Coronary artery (tissue), 2 donors: ENCODE data around the gene TMCO4.

Source experiments
- DNase-seq: peaks from one replicate; pipeline ENCODE4 v3.0.0-alpha.2; 2017; ENCODE audit warnings: low spot score
- H3K27ac ChIP-seq, 2 donors: fragments of 200-600 bp; sonication (generic); one replicate each; pipeline ENCODE4 v1.5.1; 2016 to 2019
- H3K4me3 ChIP-seq: fragments of 200-600 bp; sonication (generic); 2 replicates; pipeline ENCODE4 v1.5.1; 2016; ENCODE audit warnings: mild to moderate bottlenecking, moderate library complexity
- CTCF ChIP-seq: fragments of 200-600 bp; sonication (generic); IDR thresholded peaks from one replicate; pipeline ENCODE4 v1.5.1; 2019; ENCODE audit warnings: antibody characterized with exemption

Gene TMCO4

DNA sequence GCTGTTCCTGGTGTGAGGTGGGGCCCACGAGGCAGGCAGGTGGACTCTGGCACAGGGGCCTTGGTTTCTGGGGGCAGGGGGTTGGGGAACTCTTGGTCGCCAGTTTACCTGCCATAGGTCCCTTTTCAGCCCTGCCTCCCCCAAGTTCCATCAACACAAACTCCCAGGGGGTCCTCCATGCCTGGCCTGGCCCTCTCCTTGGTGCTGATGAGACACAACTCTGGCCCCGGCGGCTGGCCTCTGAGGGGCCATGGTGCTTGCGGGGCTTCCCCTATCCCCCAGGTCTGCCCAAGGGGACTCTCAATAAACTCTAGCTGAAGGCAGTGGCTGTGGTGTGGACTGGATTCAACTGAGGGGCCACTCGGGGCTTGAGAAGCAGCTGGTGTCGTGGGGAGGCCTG, 119.1 kb downstream of the TMCO4 start:
- no peak for DNase-seq
- TF ChIP-seq CTCF = no peak
- no peak overlapping the region for H3K4me3 ChIP-seq
- H3K27ac ChIP-seq = no peak overlapping the region

GRCh38 chr1:19679691-19680090, 120.0 kb downstream of the TMCO4 start:
- H3K27ac ChIP-seq = no peak overlapping the region
- TF ChIP-seq CTCF = no peak
- DNase-seq = no peak

DNA sequence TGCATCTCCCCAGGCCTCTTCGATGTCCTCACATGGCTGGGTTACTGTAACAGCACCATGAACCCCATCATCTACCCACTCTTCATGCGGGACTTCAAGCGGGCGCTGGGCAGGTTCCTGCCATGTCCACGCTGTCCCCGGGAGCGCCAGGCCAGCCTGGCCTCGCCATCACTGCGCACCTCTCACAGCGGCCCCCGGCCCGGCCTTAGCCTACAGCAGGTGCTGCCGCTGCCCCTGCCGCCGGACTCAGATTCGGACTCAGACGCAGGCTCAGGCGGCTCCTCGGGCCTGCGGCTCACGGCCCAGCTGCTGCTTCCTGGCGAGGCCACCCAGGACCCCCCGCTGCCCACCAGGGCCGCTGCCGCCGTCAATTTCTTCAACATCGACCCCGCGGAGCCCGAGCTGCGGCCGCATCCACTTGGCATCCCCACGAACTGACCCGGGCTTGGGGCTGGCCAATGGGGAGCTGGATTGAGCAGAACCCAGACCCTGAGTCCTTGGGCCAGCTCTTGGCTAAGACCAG, 120.7 kb downstream of the TMCO4 start:
- no peak for TF ChIP-seq CTCF
- DNase-seq = no peak
- no peak overlapping the region for H3K4me3 ChIP-seq

More at GRCh38 chr1:19679691-19680090, 120.0 kb downstream of the TMCO4 start:
- H3K4me3 ChIP-seq = no peak overlapping the region

DNA sequence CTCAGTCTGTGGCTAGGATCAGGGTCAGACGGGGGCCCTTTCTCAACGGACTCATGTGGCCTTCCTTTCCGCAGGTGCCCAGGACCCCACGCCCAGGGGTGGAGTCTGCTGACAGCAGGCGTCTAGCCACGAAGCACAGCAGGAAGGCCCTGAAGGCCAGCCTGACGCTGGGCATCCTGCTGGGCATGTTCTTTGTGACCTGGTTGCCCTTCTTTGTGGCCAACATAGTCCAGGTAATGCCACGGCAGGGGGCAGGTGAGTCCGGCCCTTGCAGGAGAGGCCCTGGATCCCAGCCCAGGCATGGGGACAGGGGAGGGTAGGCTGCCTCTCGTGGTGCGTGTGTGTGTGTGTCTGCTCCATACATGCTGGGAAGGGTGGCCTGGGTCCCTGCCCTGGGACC, 121.2 kb downstream of the TMCO4 start:
- TF ChIP-seq CTCF = no peak
- no peak overlapping the region for H3K27ac ChIP-seq
- DNase-seq = no peak
- H3K4me3 ChIP-seq = no peak overlapping the region

More for the DNA sequence above, 120.7 kb downstream of the TMCO4 start:
- no peak overlapping the region for H3K27ac ChIP-seq

DNA sequence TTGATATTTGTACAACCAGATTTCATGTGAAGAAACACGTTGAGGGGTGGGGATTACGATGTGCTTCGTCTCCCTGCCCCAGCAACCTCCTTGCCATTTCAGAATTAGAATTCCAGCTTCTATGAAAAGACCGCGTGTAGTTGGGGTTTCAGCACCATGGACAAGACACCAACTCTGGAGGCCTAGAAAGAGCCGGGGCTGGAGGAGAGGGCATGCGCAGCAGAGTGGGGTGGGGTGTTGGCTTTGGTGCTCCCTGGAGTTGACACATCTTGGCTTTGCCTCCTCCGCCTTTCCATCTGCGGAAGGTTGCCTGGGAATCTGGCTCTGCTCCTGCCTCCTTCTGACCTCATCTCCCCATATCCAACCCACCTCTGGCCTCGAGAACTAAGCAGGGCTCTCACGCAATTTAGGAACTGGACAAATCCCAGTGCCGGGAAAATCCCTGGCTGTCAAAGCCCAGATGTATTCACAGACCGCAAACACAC, 123.2 kb downstream of the TMCO4 start:
- no peak for TF ChIP-seq CTCF
- DNase-seq = no peak
- no peak overlapping the region for H3K27ac ChIP-seq
- H3K4me3 ChIP-seq = no peak overlapping the region

DNA sequence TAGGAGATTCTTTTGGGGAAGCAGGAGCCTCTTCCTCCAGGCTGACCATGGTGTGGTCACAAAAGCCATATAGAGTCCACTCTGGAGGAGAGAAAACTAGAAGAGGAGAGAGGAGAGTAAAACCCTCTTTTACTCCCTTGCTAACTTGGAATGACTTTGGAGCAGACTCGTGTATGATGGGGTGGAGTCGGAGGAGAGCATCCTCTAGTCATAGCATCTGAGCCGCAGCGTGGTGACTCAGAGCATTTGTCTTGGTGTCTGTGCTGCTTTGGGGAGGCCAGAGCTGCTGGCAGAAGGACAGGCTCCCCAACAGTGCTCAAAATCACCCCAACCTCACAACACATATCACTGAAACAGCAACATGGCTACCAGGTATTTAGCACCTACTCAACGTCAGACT, 123.9 kb downstream of the TMCO4 start:
- no peak for TF ChIP-seq CTCF
- DNase-seq = no peak

DNA sequence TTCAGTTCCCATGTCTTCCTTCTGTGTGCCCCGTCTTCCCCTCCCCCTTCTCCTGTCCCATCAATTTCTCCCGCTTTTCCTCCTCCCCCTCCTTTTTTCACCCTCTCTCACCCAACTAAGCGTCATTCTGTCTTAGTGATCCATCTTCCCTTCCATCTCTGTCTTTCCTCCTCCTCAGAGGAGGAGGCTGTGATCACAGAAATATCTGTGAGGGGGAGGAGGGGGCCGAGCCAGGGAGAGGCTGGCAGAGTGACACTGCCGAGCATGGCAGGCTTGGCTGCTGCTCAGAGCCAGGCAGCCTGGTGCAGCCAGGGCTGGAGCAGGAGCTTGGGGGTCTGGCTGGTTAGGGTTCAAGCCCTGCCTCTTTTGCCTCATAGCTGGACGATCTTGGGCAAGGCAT, 127.5 kb downstream of the TMCO4 start:
- Histone ChIP-seq H3K27ac (no peak overlapping the region), H3K4me3 (no peak overlapping the region)
- DNase-seq = no peak
- TF ChIP-seq CTCF = no peak

More for the DNA sequence above, 123.9 kb downstream of the TMCO4 start:
- Histone ChIP-seq H3K4me3 (no peak overlapping the region), H3K27ac (no peak overlapping the region)
